ENCODE measurements around the gene NEDD4L.

NEDD4L gene

GRCh38 chr18:58297198-58297597, 253.2 kb downstream of the NEDD4L start:
- no peak for FAIRE-seq
- DNase-seq (ENCODE audit: extremely low spot score, insufficient read length, low read depth): no peak

GRCh38 chr18:58298251-58299134, 254.5 kb downstream of the NEDD4L start:
- FAIRE-seq (no peak), DNase-seq (ENCODE audit: extremely low spot score, insufficient read length, low read depth) (no peak)

- DNase-seq (ENCODE audit: extremely low spot score, insufficient read length, low read depth) (no peak), FAIRE-seq (no peak)
These were observed 255.1 kb downstream of the NEDD4L start for GRCh38 chr18:58299135-58299473.

GRCh38 chr18:58299936-58300335, 255.9 kb downstream of the NEDD4L start:
- FAIRE-seq: no peak
- no peak for DNase-seq (ENCODE audit: extremely low spot score, insufficient read length, low read depth)

- DNase-seq (ENCODE audit: extremely low spot score, insufficient read length, low read depth): no peak
- FAIRE-seq: no peak
These were observed 256.8 kb downstream of the NEDD4L start for GRCh38 chr18:58300867-58301266.

- DNase-seq (ENCODE audit: extremely low spot score, insufficient read length, low read depth) (no peak), FAIRE-seq (peak; percentile 56)
These were observed 258.8 kb downstream of the NEDD4L start for GRCh38 chr18:58302811-58303210.

- FAIRE-seq (peak; percentile 84), DNase-seq (ENCODE audit: extremely low spot score, insufficient read length, low read depth) (no peak)
These were observed 259.3 kb downstream of the NEDD4L start for GRCh38 chr18:58303363-58303762.

- FAIRE-seq (no peak), DNase-seq (ENCODE audit: extremely low spot score, insufficient read length, low read depth) (no peak)
These were observed 261.8 kb downstream of the NEDD4L start for GRCh38 chr18:58305792-58306191.

GRCh38 chr18:58307441-58307840, 263.4 kb downstream of the NEDD4L start:
- no peak for FAIRE-seq
- no peak for DNase-seq (ENCODE audit: extremely low spot score, insufficient read length, low read depth)

GRCh38 chr18:58308463-58308862, 264.4 kb downstream of the NEDD4L start:
- no peak for DNase-seq (ENCODE audit: extremely low spot score, insufficient read length, low read depth)
- FAIRE-seq: no peak

- DNase-seq (ENCODE audit: extremely low spot score, insufficient read length, low read depth) (no peak), FAIRE-seq (no peak)
These were observed 265.1 kb downstream of the NEDD4L start for GRCh38 chr18:58309099-58309498.

- DNase-seq (ENCODE audit: extremely low spot score, insufficient read length, low read depth) (no peak), FAIRE-seq (no peak)
These were observed 265.7 kb downstream of the NEDD4L start for GRCh38 chr18:58309610-58310239.

- DNase-seq (ENCODE audit: extremely low spot score, insufficient read length, low read depth): no peak
These were observed 266.5 kb downstream of the NEDD4L start for GRCh38 chr18:58310517-58310916.

GRCh38 chr18:58311390-58311789, 267.4 kb downstream of the NEDD4L start:
- DNase-seq (ENCODE audit: extremely low spot score, insufficient read length, low read depth) (no peak), FAIRE-seq (no peak)

More at GRCh38 chr18:58310517-58310916, 266.5 kb downstream of the NEDD4L start:
- FAIRE-seq: peak; percentile 41

- DNase-seq (ENCODE audit: extremely low spot score, insufficient read length, low read depth): no peak
- FAIRE-seq: no peak
These were observed 269.5 kb downstream of the NEDD4L start for GRCh38 chr18:58313491-58314032.

- DNase-seq (ENCODE audit: extremely low spot score, insufficient read length, low read depth) (no peak), FAIRE-seq (no peak)
These were observed 270.3 kb downstream of the NEDD4L start for GRCh38 chr18:58314284-58314683.

GRCh38 chr18:58315041-58315440, 271.0 kb downstream of the NEDD4L start:
- FAIRE-seq: no peak
- no peak for DNase-seq (ENCODE audit: extremely low spot score, insufficient read length, low read depth)

GRCh38 chr18:58315739-58316215, 271.8 kb downstream of the NEDD4L start:
- FAIRE-seq (no peak), DNase-seq (ENCODE audit: extremely low spot score, insufficient read length, low read depth) (no peak)

GRCh38 chr18:58316396-58317342, 272.6 kb downstream of the NEDD4L start:
- FAIRE-seq (no peak), DNase-seq (ENCODE audit: extremely low spot score, insufficient read length, low read depth) (no peak)

- FAIRE-seq: no peak
- DNase-seq (ENCODE audit: extremely low spot score, insufficient read length, low read depth): no peak
These were observed 275.7 kb downstream of the NEDD4L start for GRCh38 chr18:58319719-58320118.
